ENCODE data around the gene NOTCH1. TPM values are rescaled to one million over a fixed set of nuclear protein-coding genes. Genes with fewer than 3 reads are reported as not detected.

NOTCH1 gene
- total RNA-seq, 1 donor from 2014 or later = 34.1 TPM

DNA sequence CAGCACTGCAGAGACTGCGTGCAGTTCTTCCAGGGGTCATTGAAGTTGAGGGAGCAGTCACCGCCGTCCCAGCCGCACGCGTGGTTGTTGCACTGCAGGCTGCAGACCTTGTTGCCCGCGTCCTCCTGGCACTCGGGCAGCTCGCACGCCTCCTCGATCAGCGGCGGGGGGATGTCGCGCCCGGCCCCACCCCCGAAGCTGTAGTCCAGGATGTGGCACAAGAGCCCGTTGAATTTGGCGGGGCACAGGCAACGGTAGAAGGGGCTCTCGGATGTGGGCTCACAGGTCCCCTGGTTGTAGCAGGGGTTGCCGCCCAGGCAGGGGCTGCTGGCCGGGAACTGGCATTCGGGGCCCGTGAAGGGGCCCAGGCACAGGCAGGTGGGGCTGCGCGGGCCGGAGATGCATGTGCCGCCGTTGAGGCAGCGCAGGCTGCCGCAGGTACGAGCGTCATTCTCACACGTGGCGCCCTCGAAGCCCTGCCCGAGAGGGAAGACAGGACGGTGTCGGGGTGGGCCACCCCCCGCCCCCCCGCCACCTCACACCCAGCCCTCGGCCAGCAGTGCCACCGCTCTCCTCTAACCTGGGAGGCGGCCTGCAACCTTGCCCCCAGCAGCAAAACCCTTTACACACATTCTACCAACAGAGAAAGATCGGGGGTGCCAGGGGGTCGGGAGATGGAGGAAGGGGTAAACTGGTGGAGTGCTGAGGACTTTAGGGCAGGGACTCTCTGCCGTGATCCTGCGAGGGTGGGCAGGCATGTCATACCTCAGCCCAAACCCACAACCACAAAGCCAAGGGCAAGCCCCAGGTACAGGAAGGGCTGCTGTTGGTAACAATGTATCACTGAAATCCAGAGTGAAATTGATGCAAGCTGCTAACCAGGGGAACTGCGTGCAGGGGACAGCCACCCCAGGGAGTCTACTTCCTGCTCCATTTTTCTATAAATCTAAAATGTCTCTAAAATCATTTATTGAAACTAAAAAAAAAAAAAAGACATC is 40.1 kb downstream of the NOTCH1 start:
- Mint-ChIP-seq H3K9me3 (ENCODE audit: unreplicated experiment) (no peaks in the 10 kb centered on the region), H3K36me3 (ENCODE audit: low read depth, unreplicated experiment) (peaks cover 2% of the 10 kb centered on the region), H3K27ac (ENCODE audit: unreplicated experiment) (no peak overlapping the region), H3K4me1 (ENCODE audit: low read depth, unreplicated experiment) (no peaks in the 10 kb centered on the region), H3K27me3 (ENCODE audit: low read depth, unreplicated experiment) (no peaks in the 10 kb centered on the region), H3K4me3 (ENCODE audit: unreplicated experiment) (no peak overlapping the region)
- DNase-seq (ENCODE audit: low read depth) (no peak), FAIRE-seq (no peak)
- no peaks in the 10 kb centered on the region for H3K36me3 ChIP-seq (ENCODE audit: insufficient read depth, low read length)
- no peaks in the 10 kb centered on the region for H3K79me2 ChIP-seq (ENCODE audit: insufficient read depth, low read length)
- no peak overlapping the region for H3K27ac ChIP-seq (ENCODE audit: low read depth, low read length)
- H3K4me2 ChIP-seq (ENCODE audit: low read length) = no peak overlapping the region
- no peaks in the 10 kb centered on the region for H3K9me3 ChIP-seq (ENCODE audit: insufficient read depth, low read depth, low read length)
- TF ChIP-seq EZH2 (IDR thresholded peaks at IDR 0.05; ENCODE audit: insufficient read depth, low read length) = no peak
- TF ChIP-seq, protein P1, sequence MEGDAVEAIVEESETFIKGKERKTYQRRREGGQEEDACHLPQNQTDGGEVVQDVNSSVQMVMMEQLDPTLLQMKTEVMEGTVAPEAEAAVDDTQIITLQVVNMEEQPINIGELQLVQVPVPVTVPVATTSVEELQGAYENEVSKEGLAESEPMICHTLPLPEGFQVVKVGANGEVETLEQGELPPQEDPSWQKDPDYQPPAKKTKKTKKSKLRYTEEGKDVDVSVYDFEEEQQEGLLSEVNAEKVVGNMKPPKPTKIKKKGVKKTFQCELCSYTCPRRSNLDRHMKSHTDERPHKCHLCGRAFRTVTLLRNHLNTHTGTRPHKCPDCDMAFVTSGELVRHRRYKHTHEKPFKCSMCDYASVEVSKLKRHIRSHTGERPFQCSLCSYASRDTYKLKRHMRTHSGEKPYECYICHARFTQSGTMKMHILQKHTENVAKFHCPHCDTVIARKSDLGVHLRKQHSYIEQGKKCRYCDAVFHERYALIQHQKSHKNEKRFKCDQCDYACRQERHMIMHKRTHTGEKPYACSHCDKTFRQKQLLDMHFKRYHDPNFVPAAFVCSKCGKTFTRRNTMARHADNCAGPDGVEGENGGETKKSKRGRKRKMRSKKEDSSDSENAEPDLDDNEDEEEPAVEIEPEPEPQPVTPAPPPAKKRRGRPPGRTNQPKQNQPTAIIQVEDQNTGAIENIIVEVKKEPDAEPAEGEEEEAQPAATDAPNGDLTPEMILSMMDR (IDR thresholded peaks at IDR 0.05; ENCODE audit: insufficient read depth, low read depth, low read length) = no peak
- no peaks in the 10 kb centered on the region for H3K27me3 ChIP-seq (ENCODE audit: insufficient read depth, low read length)
- no peak overlapping the region for H3K4me3 ChIP-seq (ENCODE audit: insufficient read depth, low read depth, low read length)
- H2AFZ ChIP-seq (ENCODE audit: low read depth, low read length) = no peak overlapping the region
- H3K9ac ChIP-seq (ENCODE audit: low read length) = no peak overlapping the region
- H4K20me1 ChIP-seq (ENCODE audit: insufficient read depth, low read length) = peaks cover 4% of the 10 kb centered on the region
- H3K4me1 ChIP-seq (ENCODE audit: insufficient read depth, low read length) = no peaks in the 10 kb centered on the region

DNA sequence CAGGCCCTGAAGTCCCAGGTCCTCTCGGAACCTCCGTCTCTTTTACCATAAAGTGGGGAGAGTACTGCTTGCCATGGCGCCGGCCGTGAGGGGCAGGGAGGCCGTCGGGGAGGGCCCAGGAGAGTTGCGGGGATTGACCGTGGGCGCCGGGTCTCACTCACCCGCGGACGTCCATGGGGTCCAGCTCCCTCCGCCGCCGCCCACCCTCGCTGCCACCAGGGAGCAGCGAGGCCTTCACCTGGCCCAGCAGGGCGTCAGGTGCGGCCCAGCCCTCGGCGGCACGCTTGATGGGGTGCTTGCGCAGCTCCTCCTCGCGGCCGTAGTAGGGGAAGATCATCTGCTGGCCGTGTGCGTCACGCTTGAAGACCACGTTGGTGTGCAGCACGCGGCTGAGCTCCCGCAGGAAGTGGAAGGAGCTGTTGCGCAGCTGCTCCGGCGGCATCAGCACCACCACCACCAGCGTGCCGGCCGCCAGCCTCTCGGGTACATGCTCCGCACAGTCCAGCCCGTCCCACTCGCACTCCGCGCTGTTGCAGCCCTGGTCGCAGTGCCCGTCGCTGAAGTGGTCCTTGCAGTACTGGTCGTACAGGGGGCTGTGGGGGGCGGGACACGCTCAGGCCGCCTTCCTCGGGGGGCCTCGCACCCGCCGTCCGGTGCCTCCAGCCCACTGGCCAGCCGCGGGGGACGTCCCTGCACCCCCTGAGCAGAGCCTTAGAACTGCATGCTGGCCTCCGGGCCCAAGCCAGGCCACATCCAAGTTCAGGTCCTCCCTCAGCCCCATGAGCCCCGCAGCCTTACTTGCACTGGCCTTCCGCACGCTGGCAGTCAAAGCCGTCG is 41.1 kb downstream of the NOTCH1 start:
- H3K36me3 Mint-ChIP-seq (ENCODE audit: low read depth, unreplicated experiment) = peaks cover 2% of the 10 kb centered on the region
- no peaks in the 10 kb centered on the region for H3K27me3 ChIP-seq (ENCODE audit: insufficient read depth, low read length)

More for the DNA sequence above, 41.1 kb downstream of the NOTCH1 start:
- H3K27ac Mint-ChIP-seq (ENCODE audit: unreplicated experiment) = no peak overlapping the region
- TF ChIP-seq, protein P1 (IDR thresholded peaks at IDR 0.05; ENCODE audit: insufficient read depth, low read depth, low read length) = no peak
- TF ChIP-seq EZH2 (IDR thresholded peaks at IDR 0.05; ENCODE audit: insufficient read depth, low read length) = no peak
- Histone ChIP-seq H3K36me3 (ENCODE audit: insufficient read depth, low read length) (no peaks in the 10 kb centered on the region), H3K9me3 (ENCODE audit: insufficient read depth, low read depth, low read length) (no peaks in the 10 kb centered on the region), H3K9ac (ENCODE audit: low read length) (no peak overlapping the region), H2AFZ (ENCODE audit: low read depth, low read length) (no peak overlapping the region), H3K27ac (ENCODE audit: low read depth, low read length) (no peak overlapping the region), H3K4me3 (ENCODE audit: insufficient read depth, low read depth, low read length) (no peak overlapping the region), H3K4me1 (ENCODE audit: insufficient read depth, low read length) (no peaks in the 10 kb centered on the region), H3K4me2 (ENCODE audit: low read length) (no peak overlapping the region), H3K79me2 (ENCODE audit: insufficient read depth, low read length) (no peaks in the 10 kb centered on the region), H4K20me1 (ENCODE audit: insufficient read depth, low read length) (peaks cover 8% of the 10 kb centered on the region)
- H3K4me1 Mint-ChIP-seq (ENCODE audit: low read depth, unreplicated experiment) = no peaks in the 10 kb centered on the region
- no peaks in the 10 kb centered on the region for H3K27me3 Mint-ChIP-seq (ENCODE audit: low read depth, unreplicated experiment)
- H3K4me3 Mint-ChIP-seq (ENCODE audit: unreplicated experiment) = no peak overlapping the region
- no peaks in the 10 kb centered on the region for H3K9me3 Mint-ChIP-seq (ENCODE audit: unreplicated experiment)
- FAIRE-seq (no peak), DNase-seq (ENCODE audit: low read depth) (no peak)
